GM12892 (cell line): ENCODE results near the gene KLHL3.

Source experiments
- POLR2A ChIP-seq: IDR thresholded peaks from 2 replicates; pipeline ENCODE4 v1.6.1; 2011; ENCODE audit warnings: low read depth, low read length, control low read depth
- POLR2AphosphoS5 ChIP-seq: IDR thresholded peaks from 2 replicates; pipeline ENCODE4 v1.6.1; 2011; ENCODE audit warnings: low read depth, low read length, control low read depth
- TAF1 ChIP-seq: IDR thresholded peaks from 2 replicates; pipeline ENCODE4 v1.6.1; 2011; ENCODE audit warnings: low read depth, mild to moderate bottlenecking, control low read depth, low read length, borderline replicate concordance

GRCh38 chr5:137581776-137582175 lies 154.1 kb downstream of the KLHL3 start:
- no peak for TF ChIP-seq POLR2A
- TF ChIP-seq POLR2AphosphoS5: no peak
- no peak for TF ChIP-seq TAF1
